GM10266 (cell line): ENCODE results near the gene ADD3.
A peak's percentile ranks its signal among the peaks of the same experiment; 100 is the strongest.

ENCODE experiments used
- DNase-seq: peaks from one replicate; pipeline ENCODE4 v3.0.0; 2012; ENCODE audit errors: extremely low spot score
- CTCF ChIP-seq: IDR thresholded peaks from 2 replicates; pipeline ENCODE4 v1.5.1; 2012; ENCODE audit warnings: mild to moderate bottlenecking, low read depth; ENCODE audit not compliant: control insufficient read depth, insufficient read depth; ENCODE audit errors: missing control alignments

The ADD3 gene

GRCh38 chr10:110011681-110012080 lies 3.9 kb downstream of the ADD3 start:
- no peak for TF ChIP-seq CTCF
- no peak for DNase-seq

GRCh38 chr10:110013630-110014293 lies 6.0 kb downstream of the ADD3 start:
- DNase-seq = no peak

GRCh38 chr10:110016039-110016438 lies 8.3 kb downstream of the ADD3 start:
- no peak for DNase-seq
- TF ChIP-seq CTCF = peak; percentile 50

More at GRCh38 chr10:110013630-110014293, 6.0 kb downstream of the ADD3 start:
- no peak for TF ChIP-seq CTCF

- DNase-seq = no peak
- no peak for TF ChIP-seq CTCF
These were observed 9.3 kb downstream of the ADD3 start for GRCh38 chr10:110017052-110017451.

- DNase-seq = no peak
- no peak for TF ChIP-seq CTCF
These were observed 10.1 kb downstream of the ADD3 start for GRCh38 chr10:110017907-110018306.

- no peak for TF ChIP-seq CTCF
- no peak for DNase-seq
These were observed 12.5 kb downstream of the ADD3 start for GRCh38 chr10:110020265-110020664.

GRCh38 chr10:110022716-110023504 lies 15.1 kb downstream of the ADD3 start:
- TF ChIP-seq CTCF = no peak
- DNase-seq = no peak
